22Rv1 (cell line): ENCODE measurements around the gene ARHGAP10.

Source experiments
- H3K27ac ChIP-seq: fragments of 450-650 bp; 2 replicates; pipeline ENCODE4 v1.5.1; 2017
- CTCF ChIP-seq: fragments of 450-650 bp; IDR thresholded peaks from 2 replicates; pipeline ENCODE4 v1.5.1; 2017; ENCODE audit warnings: mild to moderate bottlenecking
- ZFX ChIP-seq: fragments of 450-650 bp; IDR thresholded peaks from 2 replicates; pipeline ENCODE4 v1.6.1; 2017; ENCODE audit warnings: antibody characterized with exemption, borderline replicate concordance

ARHGAP10 gene

GRCh38 chr4:147855571-147856009 lies 123.7 kb downstream of the ARHGAP10 start:
- H3K27ac ChIP-seq, result no peak overlapping the region
- TF ChIP-seq ZFX, result no peak
- no peak for TF ChIP-seq CTCF

- H3K27ac ChIP-seq, result no peak overlapping the region
- no peak for TF ChIP-seq ZFX
- TF ChIP-seq CTCF, result no peak
These were observed 129.1 kb downstream of the ARHGAP10 start for GRCh38 chr4:147860960-147861359.

GRCh38 chr4:147862043-147862692 lies 130.3 kb downstream of the ARHGAP10 start:
- no peak for TF ChIP-seq CTCF
- TF ChIP-seq ZFX, result no peak
- H3K27ac ChIP-seq, result no peak overlapping the region

GRCh38 chr4:147863111-147863747 lies 131.3 kb downstream of the ARHGAP10 start:
- no peak for TF ChIP-seq CTCF
- TF ChIP-seq ZFX, result no peak
- H3K27ac ChIP-seq, result no peak overlapping the region

GRCh38 chr4:147863808-147864472 lies 132.1 kb downstream of the ARHGAP10 start:
- TF ChIP-seq CTCF (no peak), ZFX (no peak)
- no peak overlapping the region for H3K27ac ChIP-seq

GRCh38 chr4:147864607-147865006 lies 132.7 kb downstream of the ARHGAP10 start:
- TF ChIP-seq ZFX (no peak), CTCF (no peak)
- H3K27ac ChIP-seq, result no peak overlapping the region

- H3K27ac ChIP-seq, result no peak overlapping the region
These were observed 134.0 kb downstream of the ARHGAP10 start for GRCh38 chr4:147865926-147866325.

More at GRCh38 chr4:147865926-147866325, 134.0 kb downstream of the ARHGAP10 start:
- no peak for TF ChIP-seq ZFX
- no peak for TF ChIP-seq CTCF
